Measurements from ENCODE around the gene RDH5. TPM values are rescaled to one million over a fixed set of nuclear protein-coding genes. Genes with fewer than 3 reads are reported as not detected.
A peak's percentile ranks its signal among the peaks of the same experiment; 100 is the strongest.

Gene RDH5
- total and polyA plus RNA-seq, 2 of the 13 experiments (the other 11 are each of a cell fraction or from before 2014, with no cell fraction given): 2.6 to 5.7 TPM

DNA sequence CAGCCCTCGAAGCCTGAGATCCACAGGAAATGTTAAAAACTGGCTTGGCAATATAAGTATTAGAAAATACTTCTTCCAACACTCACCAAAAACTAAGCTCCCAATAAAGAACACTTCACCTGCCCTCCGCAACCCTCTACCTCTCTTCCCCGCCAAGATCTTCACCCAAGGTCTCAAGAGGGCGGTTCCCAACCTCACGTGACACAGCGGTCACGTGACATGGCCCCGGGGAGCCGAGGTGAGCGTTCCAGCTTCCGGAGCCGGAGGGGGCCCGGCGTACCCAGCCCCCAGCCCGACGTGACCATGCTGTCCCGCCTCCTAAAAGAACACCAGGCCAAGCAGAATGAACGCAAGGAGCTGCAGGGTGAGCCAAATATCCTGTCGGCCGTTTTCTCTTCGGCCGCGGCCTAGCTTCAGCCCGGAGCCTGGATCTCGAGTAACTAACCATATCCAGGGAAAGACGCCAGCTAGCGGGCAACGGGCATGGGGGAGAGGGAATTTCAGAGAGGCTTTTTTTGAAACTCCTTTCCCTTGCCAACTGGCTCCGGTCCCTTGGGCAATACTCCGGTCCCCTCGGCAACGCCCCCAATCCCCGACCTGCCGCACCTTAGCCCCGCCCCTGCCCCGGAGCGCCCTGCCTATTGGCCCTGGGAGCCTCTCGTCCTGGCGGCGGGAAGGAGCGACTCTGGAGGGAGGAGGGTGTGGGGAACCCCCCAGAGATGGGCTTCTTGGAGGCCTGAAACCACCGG lies 4.2 kb upstream of the RDH5 start, which contains the start of gene BLOC1S1 (continued):
- TF ChIP-seq, protein P1, sequence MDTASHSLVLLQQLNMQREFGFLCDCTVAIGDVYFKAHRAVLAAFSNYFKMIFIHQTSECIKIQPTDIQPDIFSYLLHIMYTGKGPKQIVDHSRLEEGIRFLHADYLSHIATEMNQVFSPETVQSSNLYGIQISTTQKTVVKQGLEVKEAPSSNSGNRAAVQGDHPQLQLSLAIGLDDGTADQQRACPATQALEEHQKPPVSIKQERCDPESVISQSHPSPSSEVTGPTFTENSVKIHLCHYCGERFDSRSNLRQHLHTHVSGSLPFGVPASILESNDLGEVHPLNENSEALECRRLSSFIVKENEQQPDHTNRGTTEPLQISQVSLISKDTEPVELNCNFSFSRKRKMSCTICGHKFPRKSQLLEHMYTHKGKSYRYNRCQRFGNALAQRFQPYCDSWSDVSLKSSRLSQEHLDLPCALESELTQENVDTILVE (CRISPR knock-in tag; IDR thresholded peaks at IDR 0.05): peak; percentile 69; the same call in 1 of the 2 replicates
- no peak for TF ChIP-seq HMGA1 (CRISPR knock-in tag; conservative IDR thresholded peaks at IDR 0.05)
- TF ChIP-seq TBL1XR1 (IDR thresholded peaks at IDR 0.05; ENCODE audit: borderline replicate concordance, low read length, partially characterized antibody): peak; percentile 35
- no peak for TF ChIP-seq ZNF235 (CRISPR knock-in tag; IDR thresholded peaks at IDR 0.05; ENCODE audit: borderline replicate concordance)
- no peak for TF ChIP-seq SAFB2 (CRISPR knock-in tag; IDR thresholded peaks at IDR 0.05; ENCODE audit: borderline replicate concordance, low read depth)
- TF ChIP-seq PAWR (CRISPR knock-in tag; IDR thresholded peaks at IDR 0.05; ENCODE audit: borderline replicate concordance): no peak
- TF ChIP-seq, protein P2, sequence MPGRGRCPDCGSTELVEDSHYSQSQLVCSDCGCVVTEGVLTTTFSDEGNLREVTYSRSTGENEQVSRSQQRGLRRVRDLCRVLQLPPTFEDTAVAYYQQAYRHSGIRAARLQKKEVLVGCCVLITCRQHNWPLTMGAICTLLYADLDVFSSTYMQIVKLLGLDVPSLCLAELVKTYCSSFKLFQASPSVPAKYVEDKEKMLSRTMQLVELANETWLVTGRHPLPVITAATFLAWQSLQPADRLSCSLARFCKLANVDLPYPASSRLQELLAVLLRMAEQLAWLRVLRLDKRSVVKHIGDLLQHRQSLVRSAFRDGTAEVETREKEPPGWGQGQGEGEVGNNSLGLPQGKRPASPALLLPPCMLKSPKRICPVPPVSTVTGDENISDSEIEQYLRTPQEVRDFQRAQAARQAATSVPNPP (CRISPR knock-in tag; IDR thresholded peaks at IDR 0.05): no peak
- TF ChIP-seq, protein P3, sequence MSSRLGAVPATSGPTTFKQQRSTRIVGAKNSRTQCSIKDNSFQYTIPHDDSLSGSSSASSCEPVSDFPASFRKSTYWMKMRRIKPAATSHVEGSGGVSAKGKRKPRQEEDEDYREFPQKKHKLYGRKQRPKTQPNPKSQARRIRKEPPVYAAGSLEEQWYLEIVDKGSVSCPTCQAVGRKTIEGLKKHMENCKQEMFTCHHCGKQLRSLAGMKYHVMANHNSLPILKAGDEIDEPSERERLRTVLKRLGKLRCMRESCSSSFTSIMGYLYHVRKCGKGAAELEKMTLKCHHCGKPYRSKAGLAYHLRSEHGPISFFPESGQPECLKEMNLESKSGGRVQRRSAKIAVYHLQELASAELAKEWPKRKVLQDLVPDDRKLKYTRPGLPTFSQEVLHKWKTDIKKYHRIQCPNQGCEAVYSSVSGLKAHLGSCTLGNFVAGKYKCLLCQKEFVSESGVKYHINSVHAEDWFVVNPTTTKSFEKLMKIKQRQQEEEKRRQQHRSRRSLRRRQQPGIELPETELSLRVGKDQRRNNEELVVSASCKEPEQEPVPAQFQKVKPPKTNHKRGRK (CRISPR knock-in tag; IDR thresholded peaks at IDR 0.05): no peak
- TF ChIP-seq RXRB (CRISPR knock-in tag; IDR thresholded peaks at IDR 0.05; ENCODE audit: borderline replicate concordance): peak; percentile 76; the same call in 1 of the 2 replicates
- TF ChIP-seq MED8 (CRISPR knock-in tag; IDR thresholded peaks at IDR 0.05; ENCODE audit: insufficient replicate concordance): peak; percentile 46
- peak; percentile 94 for TF ChIP-seq TFE3 (CRISPR knock-in tag; IDR thresholded peaks at IDR 0.05)
- no peak for TF ChIP-seq ZSCAN9 (CRISPR knock-in tag; IDR thresholded peaks at IDR 0.05; ENCODE audit: borderline replicate concordance)
- no peak; the same call in 1 of the 2 replicates for TF ChIP-seq MTERF4 (CRISPR knock-in tag; IDR thresholded peaks at IDR 0.05)
- no peak for TF ChIP-seq SRF (IDR thresholded peaks at IDR 0.05; ENCODE audit: low read depth, low read length)
- no peak for TF ChIP-seq TRIM22 (IDR thresholded peaks at IDR 0.05)
- no peak for TF ChIP-seq SIX1 (CRISPR knock-in tag; IDR thresholded peaks at IDR 0.05; ENCODE audit: borderline replicate concordance)
- TF ChIP-seq, protein P4, sequence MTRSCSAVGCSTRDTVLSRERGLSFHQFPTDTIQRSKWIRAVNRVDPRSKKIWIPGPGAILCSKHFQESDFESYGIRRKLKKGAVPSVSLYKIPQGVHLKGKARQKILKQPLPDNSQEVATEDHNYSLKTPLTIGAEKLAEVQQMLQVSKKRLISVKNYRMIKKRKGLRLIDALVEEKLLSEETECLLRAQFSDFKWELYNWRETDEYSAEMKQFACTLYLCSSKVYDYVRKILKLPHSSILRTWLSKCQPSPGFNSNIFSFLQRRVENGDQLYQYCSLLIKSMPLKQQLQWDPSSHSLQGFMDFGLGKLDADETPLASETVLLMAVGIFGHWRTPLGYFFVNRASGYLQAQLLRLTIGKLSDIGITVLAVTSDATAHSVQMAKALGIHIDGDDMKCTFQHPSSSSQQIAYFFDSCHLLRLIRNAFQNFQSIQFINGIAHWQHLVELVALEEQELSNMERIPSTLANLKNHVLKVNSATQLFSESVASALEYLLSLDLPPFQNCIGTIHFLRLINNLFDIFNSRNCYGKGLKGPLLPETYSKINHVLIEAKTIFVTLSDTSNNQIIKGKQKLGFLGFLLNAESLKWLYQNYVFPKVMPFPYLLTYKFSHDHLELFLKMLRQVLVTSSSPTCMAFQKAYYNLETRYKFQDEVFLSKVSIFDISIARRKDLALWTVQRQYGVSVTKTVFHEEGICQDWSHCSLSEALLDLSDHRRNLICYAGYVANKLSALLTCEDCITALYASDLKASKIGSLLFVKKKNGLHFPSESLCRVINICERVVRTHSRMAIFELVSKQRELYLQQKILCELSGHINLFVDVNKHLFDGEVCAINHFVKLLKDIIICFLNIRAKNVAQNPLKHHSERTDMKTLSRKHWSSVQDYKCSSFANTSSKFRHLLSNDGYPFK (CRISPR knock-in tag; IDR thresholded peaks at IDR 0.05; ENCODE audit: borderline replicate concordance): peak; percentile 36; the same call in 1 of the 2 replicates
- TF ChIP-seq DMAP1 (CRISPR knock-in tag; IDR thresholded peaks at IDR 0.05): peak; percentile 80; the same call in 1 of the 2 replicates
